HG02798 (cell line): ENCODE results near the gene ARMC2.
"Not testable (repeated sequence)": the region's sequence is repeated elsewhere in the genome, so short reads cannot be mapped to it uniquely, and the experiment has no call there.

Source experiments
- ATAC-seq: cut with Tn5 transposase; IDR thresholded peaks from one replicate; pipeline ENCODE4 v1.9.1; 2021; ENCODE audit warnings: mild to moderate bottlenecking; ENCODE audit not compliant: unreplicated experiment, poor library complexity

Gene ARMC2, protein sequence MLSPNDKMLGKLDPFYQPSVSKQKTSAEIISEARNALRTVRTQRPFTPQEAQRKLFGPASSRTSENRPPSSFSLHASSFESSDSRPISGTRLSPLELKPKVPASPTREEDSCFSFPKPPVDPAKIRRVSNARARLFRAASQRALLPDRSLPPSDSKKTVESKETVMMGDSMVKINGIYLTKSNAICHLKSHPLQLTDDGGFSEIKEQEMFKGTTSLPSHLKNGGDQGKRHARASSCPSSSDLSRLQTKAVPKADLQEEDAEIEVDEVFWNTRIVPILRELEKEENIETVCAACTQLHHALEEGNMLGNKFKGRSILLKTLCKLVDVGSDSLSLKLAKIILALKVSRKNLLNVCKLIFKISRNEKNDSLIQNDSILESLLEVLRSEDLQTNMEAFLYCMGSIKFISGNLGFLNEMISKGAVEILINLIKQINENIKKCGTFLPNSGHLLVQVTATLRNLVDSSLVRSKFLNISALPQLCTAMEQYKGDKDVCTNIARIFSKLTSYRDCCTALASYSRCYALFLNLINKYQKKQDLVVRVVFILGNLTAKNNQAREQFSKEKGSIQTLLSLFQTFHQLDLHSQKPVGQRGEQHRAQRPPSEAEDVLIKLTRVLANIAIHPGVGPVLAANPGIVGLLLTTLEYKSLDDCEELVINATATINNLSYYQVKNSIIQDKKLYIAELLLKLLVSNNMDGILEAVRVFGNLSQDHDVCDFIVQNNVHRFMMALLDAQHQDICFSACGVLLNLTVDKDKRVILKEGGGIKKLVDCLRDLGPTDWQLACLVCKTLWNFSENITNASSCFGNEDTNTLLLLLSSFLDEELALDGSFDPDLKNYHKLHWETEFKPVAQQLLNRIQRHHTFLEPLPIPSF

DNA sequence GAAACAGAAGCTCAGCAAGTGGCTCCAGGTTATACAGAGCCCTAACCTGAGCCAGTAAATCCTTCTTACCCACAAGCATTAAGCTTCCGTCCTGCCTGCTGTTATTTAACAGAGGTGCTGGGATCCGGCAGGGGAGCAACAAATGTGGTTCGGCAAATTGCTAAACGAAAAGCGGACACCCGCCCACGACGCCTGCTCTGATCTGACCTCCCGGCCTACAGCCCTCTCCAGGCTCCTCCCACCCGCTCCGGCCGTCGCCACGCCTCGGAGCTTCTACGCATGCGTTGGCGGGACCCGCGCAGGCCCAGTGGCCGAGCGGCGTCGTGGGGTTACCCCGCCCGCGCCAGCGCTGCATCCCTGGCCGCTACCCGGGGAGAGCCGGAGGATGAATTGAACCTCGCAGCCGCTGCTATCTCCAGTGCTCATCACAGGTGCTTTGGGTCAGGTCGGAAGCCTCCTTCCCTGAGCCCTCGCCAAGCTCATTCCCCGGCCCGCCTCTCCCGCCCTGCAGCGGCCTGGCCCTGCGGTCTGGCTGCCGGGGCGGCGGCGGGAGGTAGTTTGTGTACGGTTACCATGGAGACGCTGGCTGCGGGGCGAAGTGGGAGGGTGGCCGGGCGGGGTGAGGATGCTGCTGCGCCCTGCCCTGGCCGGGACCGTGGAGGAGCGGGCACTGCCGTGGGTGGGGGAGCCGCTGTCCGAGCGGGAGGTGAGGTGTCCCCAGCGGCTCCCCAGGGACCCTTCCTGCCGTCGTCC lies at the start of gene ARMC2:
Gene ARMC2, plus strand, starts transcription at position 307 of the 753 bp plus-strand sequence. CDS start 5,846 bp downstream, outside the sequence.
- ATAC-seq: peak; percentile 98

DNA sequence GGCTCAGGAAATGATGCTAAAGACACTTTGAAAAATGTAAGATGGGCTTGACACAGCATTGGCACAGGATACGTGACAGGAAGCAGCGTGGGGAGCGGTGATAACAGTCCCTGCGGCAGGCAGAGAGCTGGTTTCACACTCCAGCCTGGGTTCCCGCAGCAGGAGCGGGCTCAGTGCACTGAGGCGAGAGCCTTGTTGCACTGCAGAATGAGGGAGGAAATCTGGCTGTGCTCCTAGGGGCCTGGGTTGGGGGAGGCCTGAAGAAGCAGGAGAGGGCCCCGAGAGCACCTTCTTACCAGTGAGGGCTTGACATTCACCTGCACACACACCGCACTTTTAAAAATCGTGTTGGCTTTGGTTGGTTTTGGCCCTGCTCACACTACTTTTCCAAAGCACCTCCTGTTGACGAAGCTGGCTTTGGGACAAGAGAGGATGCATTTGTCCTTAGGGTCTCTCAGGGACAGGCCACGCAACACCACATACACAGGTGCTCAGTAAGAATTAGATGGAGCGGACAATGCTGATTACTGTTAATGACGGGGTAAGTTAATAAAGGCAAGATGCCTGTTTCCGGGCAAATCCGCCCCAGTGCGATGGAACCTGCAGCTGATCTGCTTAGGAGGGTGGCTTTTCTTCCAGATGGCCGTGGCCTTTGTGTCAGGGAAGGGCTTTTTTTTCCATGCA lies 49.4 kb upstream of the ARMC2 start:
- no peak for ATAC-seq

DNA sequence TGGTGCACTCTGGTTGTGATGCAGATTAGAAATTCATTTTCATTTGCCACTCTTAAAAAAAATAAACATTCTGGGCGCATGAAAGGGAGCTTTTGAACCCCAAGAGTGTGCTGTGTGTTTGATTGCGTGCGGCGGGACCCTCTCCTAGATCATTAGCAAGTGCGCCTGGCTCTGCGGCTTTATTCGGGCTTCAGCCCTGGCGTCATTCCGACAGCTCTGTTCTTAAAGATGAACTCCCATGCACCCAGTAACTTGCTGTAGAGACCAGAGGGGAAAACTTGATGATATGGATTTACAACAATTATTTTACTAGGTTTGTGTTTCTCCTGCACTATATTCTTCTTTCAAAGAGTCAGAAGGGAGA lies 48.9 kb upstream of the ARMC2 start:
- no peak for ATAC-seq

DNA sequence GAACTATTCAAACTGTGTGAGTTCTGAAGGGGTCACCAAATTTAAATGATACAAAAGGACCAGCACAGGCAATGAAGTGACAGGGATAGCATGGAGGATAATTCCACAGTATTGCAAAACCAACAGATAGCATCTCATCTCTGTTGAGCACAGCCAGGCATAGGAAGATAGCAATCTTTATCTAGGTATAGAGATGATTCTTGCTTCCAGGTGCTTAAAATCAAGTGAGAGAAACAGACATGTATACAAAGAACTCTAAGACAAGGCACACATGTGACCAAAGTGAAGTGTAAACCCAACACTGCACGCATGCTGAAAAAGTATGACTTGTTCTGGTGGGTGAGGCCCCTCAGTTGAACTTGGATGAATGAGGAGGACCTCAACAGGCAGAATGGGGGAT lies 48.4 kb upstream of the ARMC2 start:
- ATAC-seq: no peak

DNA sequence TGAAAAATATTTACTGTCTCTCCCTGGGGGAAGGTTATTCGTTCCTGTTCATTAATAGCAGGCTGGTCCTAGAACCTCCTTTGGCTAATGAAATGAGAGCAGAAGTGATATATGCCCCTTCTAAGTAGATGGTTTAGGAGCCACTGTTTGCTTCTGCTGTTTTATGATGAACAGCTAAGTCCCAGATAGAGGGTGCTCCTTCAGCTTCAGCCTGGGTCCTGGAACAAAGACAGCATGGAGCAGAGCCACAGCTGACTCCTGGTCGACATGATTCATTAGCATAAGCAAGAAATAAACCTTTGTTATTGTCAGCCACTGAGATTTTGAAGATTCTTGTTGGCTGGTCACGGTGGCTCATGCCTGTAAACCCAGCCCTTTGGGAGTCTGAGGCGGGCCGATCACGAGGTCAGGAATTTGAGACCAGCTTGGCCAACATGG lies 47.8 kb upstream of the ARMC2 start:
- ATAC-seq: no peak

DNA sequence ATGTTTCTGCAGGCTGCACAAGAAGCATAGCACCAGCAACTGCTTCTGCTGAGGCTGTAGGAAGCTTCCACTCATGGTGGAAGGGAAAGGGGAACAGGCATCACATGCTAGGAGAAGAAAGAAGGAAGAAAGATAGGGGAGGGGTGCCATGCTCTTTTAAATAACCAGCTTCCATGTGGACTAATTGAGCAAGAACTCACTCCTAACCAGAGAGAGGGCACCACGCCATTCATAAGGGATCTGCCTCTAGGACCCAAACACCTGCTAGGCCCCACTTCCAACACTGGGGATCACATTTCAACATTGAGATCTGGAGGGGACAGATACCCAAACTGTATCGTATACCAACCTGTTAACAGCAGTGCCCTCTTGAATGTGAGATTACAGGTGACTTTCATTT lies 46.9 kb upstream of the ARMC2 start:
- no peak for ATAC-seq

DNA sequence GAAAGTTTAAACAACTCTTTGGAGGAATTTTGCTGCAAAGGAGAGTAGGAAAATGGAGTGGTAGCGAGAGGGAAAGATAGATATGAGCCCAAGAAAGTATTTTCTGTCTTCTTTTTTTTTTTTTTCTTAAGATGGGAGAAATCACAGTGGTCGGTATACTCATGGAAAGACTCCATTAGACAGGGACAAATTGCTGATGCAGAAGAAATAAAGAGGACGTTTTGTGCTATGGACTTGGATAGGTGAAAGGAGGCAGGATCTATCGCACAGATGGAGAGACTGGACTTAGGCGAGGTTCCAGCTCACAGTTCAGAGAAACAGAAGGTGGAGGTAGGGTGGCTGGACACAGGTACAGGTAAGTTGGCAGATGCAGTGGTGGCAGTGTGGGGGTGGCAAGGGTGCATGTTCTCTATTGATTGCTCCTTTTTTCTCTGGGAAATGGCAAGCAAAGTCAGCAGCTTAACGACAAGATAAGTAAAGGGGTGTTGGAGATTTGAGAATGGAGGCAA lies 44.2 kb upstream of the ARMC2 start:
- no peak for ATAC-seq

DNA sequence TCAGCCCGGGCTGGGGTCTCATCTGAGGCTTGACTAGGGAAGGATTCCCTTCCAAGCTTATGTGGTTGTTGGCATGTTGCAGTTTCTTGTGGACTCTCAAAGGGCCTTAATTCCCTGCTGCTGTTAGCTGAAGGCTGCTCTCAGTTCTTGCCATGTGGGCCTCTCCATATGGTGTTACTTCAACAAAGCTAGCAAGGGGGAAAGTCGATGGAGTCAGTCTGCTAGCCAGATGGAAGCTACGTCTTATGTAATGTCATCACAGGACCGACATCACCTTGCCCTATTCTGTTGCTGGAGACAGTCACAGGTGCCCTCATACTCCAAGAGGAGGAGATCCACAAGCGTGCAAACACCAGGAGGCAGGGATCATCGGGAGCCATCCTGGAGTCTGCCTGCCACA lies 43.3 kb upstream of the ARMC2 start:
- no peak for ATAC-seq

DNA sequence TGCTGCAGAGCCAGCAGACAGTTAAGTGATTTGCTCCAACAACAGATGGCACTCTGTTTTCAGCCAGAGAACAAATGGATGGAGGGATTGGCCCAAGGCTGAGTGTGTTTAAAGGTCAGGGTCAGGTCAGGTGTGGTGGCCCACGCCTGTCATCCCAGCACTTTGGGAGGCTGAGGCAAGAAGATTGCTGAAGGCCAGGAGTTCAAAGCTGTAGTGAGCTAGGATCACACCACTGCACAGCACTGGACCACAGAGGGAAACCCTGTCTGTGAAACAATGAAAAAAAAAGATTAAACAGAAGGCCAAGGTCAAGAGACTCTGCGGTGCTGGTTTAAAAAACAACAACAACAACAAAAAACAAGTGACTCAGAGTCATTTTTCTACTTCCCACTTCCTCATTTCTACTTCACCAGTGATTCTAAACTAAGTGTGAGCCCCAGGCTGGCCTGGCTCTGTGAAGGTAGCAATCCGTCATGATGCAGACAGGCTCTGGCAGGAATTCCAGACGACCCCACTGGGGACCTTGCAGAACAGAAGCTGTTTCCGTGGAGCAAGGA lies 42.5 kb upstream of the ARMC2 start:
- peak; percentile 79 for ATAC-seq

DNA sequence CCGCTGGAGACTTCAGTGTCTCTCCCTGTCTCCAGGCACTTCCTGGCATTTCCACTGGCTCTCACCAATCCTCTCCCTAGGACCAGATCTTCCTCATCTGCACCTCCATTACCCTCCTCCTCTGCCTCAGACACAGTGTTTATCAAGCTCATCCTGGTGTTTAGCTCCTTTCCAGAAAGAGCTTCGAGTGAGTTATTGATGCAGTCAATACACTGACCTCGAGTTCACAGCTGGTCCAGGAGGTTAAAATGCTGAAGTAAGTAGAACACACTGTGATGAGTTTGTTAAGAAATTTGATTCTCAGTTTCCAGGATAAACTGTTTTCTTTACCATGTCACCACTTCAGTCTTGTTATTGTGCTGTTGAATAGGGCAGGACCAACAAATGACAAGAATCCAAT lies 42.1 kb upstream of the ARMC2 start:
- ATAC-seq: peak; percentile 20

DNA sequence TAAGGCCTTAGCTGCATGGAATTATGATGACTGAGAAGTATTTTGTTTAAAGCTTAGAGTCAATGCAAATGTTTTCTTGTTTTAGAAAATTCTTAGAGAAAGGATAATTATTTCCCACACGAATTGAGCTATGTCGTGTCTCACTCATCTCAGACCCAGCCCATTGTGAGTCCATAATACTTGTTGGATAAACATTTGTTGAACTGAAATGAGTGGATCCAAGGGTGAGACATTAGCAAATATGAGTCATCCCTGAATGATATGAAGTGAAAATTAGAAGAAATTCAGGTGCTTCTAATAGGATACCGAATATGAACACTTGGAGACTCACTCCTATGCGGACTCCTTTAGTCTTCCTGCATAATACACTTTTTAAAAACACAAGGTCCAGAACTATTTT lies 41.6 kb upstream of the ARMC2 start:
- no peak for ATAC-seq

DNA sequence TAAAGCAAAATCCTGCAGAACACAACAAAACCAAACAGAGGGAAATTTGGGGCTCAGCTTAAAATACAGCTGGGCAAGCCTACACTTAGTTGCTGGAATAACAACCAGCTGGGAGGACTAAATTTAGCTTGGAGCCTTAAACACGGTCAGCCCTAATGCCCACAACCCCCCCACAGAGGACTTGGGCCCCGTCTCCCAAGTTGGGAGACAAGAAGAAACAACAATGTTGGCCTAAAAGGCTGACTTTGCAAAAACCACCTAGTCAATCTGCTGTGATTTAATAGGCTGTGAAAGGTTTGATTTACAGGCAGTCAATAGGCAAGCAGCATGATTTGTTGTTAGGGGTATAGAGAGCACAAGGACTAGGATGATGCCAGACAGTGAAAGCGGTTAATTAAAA lies 40.3 kb upstream of the ARMC2 start:
- no peak for ATAC-seq

DNA sequence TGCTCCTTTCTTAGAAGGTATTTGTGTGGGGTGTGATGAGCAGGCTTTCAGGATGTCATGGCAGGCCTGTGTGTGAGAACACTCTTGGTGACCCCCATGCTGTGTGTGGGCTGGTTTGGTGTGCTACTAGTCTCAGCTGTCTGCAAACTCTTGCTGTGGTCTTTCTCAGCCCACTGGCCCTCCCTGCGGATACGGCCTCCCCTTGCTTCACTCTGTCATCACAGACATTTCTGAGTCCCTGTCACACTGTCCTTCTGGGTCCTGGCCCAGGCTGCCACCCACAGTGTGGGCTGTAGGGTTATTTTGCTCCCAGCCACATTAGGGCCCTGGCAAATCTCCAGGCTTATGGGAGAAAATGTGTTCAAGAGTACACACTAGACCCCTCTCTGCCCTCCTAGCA lies 39.0 kb upstream of the ARMC2 start:
- no peak for ATAC-seq

DNA sequence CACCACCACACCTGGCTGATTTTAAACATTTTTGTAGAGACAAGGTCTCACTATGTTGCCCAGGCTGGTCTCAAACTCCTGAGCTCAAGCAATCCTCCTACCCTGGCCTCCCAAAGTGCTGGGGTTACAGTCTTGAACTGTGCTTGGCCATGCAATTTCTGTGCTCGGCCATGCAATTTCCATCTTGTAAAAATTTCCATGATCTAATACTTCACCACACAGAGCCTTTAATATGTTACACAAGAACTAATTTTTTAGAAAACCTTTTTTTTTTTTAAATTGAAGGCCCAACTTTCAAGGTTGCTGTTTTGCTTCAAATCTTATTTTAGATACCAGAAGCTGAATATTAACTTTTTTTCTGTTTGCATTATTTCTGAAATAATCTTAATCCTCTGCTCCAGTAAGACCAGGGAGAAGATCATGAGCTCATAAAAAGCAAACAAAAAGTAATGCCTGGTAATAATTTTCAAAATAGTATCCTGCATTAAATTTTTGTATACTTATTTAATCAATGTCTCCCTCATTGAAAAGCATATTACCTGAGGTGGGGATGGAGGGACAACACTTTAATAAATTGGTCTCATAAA lies 38.1 kb upstream of the ARMC2 start:
- no peak for ATAC-seq

DNA sequence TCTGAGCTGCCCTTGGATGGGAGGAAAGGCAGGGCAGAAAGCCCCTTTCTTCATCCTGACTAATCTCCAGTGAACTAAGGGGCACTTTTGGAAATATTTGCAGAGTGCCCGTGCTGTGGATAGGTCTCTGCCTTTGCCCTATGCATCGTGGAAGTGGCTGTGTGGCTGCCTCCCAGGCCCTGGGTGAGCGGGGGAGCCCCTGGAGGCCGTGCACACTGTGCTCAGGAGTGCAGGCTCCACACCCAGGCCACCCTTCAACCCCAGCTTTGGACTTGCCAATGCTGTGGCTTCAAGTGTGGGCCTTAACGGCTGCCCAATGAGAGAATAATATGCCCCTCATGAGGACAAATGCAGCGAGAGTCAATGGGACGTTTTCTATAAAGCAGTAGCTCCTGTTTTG lies 36.7 kb upstream of the ARMC2 start:
- ATAC-seq: no peak

DNA sequence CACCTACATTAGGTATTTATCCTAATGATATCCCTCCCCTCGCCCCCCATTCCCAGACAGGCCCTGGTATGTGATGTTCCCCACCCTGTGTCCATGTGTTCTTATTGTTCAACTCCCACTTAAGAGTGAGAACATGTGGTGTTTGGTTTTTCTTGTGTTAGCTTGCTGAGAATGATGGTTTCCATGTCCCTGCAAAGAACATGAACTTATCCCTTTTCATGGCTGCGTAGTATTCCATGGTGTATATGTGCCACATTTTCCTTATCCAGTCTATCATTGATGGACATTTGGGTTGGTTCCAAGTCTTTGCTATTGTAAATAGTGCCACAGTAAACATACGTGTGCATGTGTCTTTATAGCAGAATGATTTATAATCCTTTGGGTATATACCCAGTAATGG lies 35.0 kb upstream of the ARMC2 start:
- not testable (repeated sequence) for ATAC-seq

DNA sequence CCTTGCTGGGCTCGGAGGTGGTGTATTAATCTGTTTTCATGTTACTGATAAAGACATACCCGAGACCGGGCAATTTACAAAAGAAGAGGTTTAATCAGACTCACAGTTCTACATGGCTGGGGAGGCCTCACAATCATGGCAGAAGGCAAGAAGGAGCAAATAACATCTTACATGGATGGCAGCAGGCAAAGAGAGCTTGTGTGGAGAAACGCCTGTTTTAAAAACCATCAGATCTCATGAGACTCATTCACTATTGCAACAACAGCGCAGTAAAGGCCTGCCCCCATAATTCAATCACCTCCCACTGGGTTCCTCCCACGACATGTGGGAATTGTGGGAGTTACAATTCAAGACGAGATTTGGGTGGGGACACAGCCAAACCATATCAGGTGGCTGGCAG lies 30.9 kb upstream of the ARMC2 start:
- not testable (repeated sequence) for ATAC-seq

DNA sequence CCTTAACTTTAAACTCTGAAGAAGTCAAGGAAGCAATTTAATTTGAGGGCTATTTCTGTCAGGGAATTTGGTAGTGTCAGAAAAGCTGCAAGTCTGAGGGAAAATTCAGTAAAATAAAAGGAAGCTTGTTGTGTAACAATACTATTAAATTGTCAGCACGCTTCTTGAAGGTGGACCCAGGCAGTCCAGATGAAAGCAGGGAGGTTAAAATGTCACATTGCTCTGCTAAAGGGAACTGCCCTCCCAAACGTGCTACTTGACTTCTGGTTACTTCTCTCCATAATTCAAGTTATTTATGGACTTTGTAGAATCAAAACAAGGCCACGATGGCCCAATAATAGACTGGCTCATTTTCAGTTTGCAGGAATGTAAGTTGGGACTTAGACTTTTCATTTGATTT lies 28.2 kb upstream of the ARMC2 start:
- no peak for ATAC-seq

DNA sequence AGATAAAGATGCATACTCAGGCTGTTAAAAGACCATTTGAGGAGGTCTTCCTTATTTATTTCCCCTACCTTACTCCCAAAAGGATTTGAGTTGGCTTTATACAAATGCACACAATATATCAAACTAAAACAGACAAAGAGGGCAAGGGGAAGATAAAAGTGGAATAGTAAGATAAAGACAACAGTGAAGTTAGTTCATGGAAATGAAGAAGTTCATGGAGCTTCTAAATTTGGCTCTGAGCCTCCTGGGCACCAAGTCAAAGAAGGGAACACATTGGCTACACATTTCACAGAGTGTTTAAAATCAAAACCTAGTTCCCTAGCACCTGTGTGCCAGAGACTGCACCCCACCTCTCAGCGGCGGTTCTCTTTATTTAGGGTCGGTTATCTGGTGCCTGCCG lies 25.8 kb upstream of the ARMC2 start:
- ATAC-seq: no peak
